Measurements from ENCODE around the gene ESAM. TPM values are rescaled to one million over a fixed set of nuclear protein-coding genes. Genes with fewer than 3 reads are reported as not detected.

ESAM gene
- total and polyA plus RNA-seq, 2 of the 8 experiments (the other 6 are each of a cell fraction or from before 2014, with no cell fraction given) = 0.09 TPM; not detected in 1

DNA sequence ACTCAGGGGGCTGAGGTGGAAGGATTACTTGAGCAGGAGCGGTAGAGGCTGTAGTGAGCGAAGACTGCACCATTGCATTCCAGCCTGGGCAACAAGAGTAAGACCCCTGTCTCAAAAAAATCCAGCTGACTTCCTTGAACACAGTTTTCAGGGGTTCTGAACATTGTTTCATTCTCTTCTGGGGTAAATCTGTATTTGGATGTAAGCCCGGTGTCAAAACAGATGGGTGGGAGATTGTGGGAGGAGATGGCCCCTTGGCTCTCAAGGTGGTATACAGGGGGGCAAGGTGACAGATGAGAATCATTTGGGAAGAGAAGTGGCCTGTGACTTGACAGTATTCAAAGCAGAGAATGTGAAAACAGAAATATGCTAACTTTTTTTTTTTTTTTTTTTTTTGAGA lies 4.8 kb downstream of the ESAM start:
- Histone ChIP-seq H3K27me3 (replicated peaks in 1 of 4; ENCODE audit: control insufficient read depth in 3 of 4, extremely low read depth in 1 of 4, insufficient read depth in 3 of 4, low read length in 3 of 4) (peaks cover 88 to 100% (median 96%) of the 10 kb centered on the region in 4 experiments), H3K23me2 (ENCODE audit: low read depth, low read length) (peaks cover 10% of the 10 kb centered on the region; the same call in 1 of the 2 replicates), H2BK12ac (ENCODE audit: low read depth, low read length) (0 out of 2 replicates have a peak overlapping the region, but pooled peaks have one; percentile 39), H3K79me2 (ENCODE audit: control insufficient read depth in 1 of 2, insufficient read depth in 2 of 2, low read length in 2 of 2) (no peaks in the 10 kb centered on the region), H3K9me3 (ENCODE audit: insufficient read depth in 2 of 2, low read depth in 1 of 2, low read length in 1 of 2) (no peaks in the 10 kb centered on the region), H4K8ac (ENCODE audit: extremely low read depth, insufficient read depth, low read length) (no peak overlapping the region), H3K4me3 (ENCODE audit: extremely low read depth in 1 of 4, insufficient read depth in 2 of 4, low read depth in 3 of 4, low read length in 4 of 4) (no peak overlapping the region), H4K91ac (replicated peaks; ENCODE audit: insufficient read length, low read length) (no peak overlapping the region), H2BK15ac (ENCODE audit: low read length) (peak overlapping the region; percentile 25; the same call in 1 of the 2 replicates), H3K23ac (ENCODE audit: insufficient read length) (no peak overlapping the region), H3K36me3 (ENCODE audit: control insufficient read depth in 2 of 4, insufficient read depth in 4 of 4, low read length in 3 of 4) (peaks cover 0 to 3% (median 0%) of the 10 kb centered on the region in 4 experiments; a peak in 1 of 8 replicates), H3K4me2 (ENCODE audit: insufficient read depth in 1 of 2, low read depth in 2 of 2, low read length in 2 of 2) (no peak overlapping the region; a peak in 1 of 4 replicates), H3K56ac (replicated peaks; ENCODE audit: insufficient read length, low read depth, low read length) (no peak overlapping the region), H2BK5ac (ENCODE audit: low read depth, low read length) (no peak overlapping the region), H3K4ac (replicated peaks; ENCODE audit: insufficient read length, low read depth, low read length) (no peak overlapping the region), H2BK20ac (ENCODE audit: low read length) (no peak overlapping the region), H3K27ac (ENCODE audit: low read depth, low read length) (no peak overlapping the region), H4K5ac (ENCODE audit: insufficient read length, low read depth, low read length) (no peak overlapping the region), H2AFZ (ENCODE audit: low read length) (no peak overlapping the region), H3K14ac (ENCODE audit: insufficient read length) (no peak overlapping the region), H4K20me1 (replicated peaks in 1 of 2; ENCODE audit: control insufficient read depth in 1 of 2, insufficient read depth in 2 of 2, low read length in 2 of 2) (peaks cover 14 to 27% of the 10 kb centered on the region in 2 experiments), H3K18ac (ENCODE audit: extremely low read depth, low read length) (no peak overlapping the region), H3K79me1 (ENCODE audit: low read depth, low read length) (no peaks in the 10 kb centered on the region), H2BK120ac (replicated peaks; ENCODE audit: low read depth, low read length) (no peak overlapping the region), H2AK5ac (ENCODE audit: low read depth, low read length) (0 out of 2 replicates have a peak overlapping the region, but pooled peaks have one; percentile 42), H3K9ac (replicated peaks in 1 of 4; ENCODE audit: extremely low read depth in 1 of 4, low read depth in 3 of 4, low read length in 3 of 4) (no peak overlapping the region), H3K4me1 (replicated peaks in 1 of 4; ENCODE audit: control insufficient read depth in 3 of 4, insufficient read depth in 4 of 4, low read length in 3 of 4) (peaks cover 6 to 40% (median 26%) of the 10 kb centered on the region in 4 experiments)
- CTCF ChIA-PET (ENCODE audit: partially characterized antibody) = interaction anchor here (0.5 to 28.0 kb wide), 12 partner anchors 18 to 342 kb away, joined by 3 to 382 read pairs (median 6); partner anchors contain the start of gene NRGN
- POLR2A ChIA-PET (ENCODE audit: partially characterized antibody) = interaction anchor here (0.6 to 3.1 kb wide), 4 partner anchors 12 to 87 kb away, joined by 3 to 13 read pairs (median 4); no protein-coding TSS in a partner anchor
- FAIRE-seq = no peak
- DNase-seq (ENCODE audit: low read depth in 1 of 2, low spot score in 2 of 2) = no peak
- 46% methylated on average over 3 of the region's 3 CpGs; no CpG with 5 or more reads in 1 of the 2 experiments for WGBS, 2 experiments (ENCODE audit: extremely low coverage in 1 of 2, insufficient coverage in 1 of 2, insufficient read length in 1 of 2, insufficient replicate concordance in 2 of 2, low coverage in 1 of 2, low lambda C conversion rate in 2 of 2, missing lambda C conversion rate in 1 of 2)
- TF ChIP-seq ASH2L (IDR thresholded peaks at IDR 0.05; ENCODE audit: low read length) = no peak
